Activated CD4-positive, alpha-beta memory T cell treated with anti-CD3 and anti-CD28 coated beads for 36 hours (primary cell): ENCODE results near the gene ZNF513. TPM values are rescaled to one million over a fixed set of nuclear protein-coding genes. Genes with fewer than 3 reads are reported as not detected.

Experiments
- CTCF ChIA-PET: fragments of 350-600 bp; sonication (Branson Sonifier 250); formaldehyde crosslinking; loops from one replicate; lab custom pipeline; 2021; ENCODE audit warnings: antibody characterized with exemption, inconsistent platforms; lab: Charles Lee
- POLR2A ChIA-PET: fragments of 350-600 bp; sonication (Branson Sonifier 250); formaldehyde crosslinking; loops from one replicate; lab custom pipeline; 2021; ENCODE audit warnings: antibody characterized with exemption; lab: Charles Lee
- DNase-seq: peaks from one replicate; pipeline ENCODE4 v3.0.0-alpha.2; 2020
- H3K27ac Mint-ChIP-seq: one replicate; pipeline ENCODE4 v1.8.0; 2021; ENCODE audit warnings: mixed read lengths
- H3K27me3 Mint-ChIP-seq: one replicate; pipeline ENCODE4 v1.8.0; 2021; ENCODE audit warnings: mixed read lengths
- H3K36me3 Mint-ChIP-seq: one replicate; pipeline ENCODE4 v1.8.0; 2021; ENCODE audit warnings: mixed read lengths
- H3K4me1 Mint-ChIP-seq: one replicate; pipeline ENCODE4 v1.8.0; 2021; ENCODE audit warnings: low read depth, mixed read lengths
- H3K4me3 Mint-ChIP-seq: one replicate; pipeline ENCODE4 v1.8.0; 2021; ENCODE audit warnings: mild to moderate bottlenecking, mixed read lengths
- H3K9me3 Mint-ChIP-seq: one replicate; pipeline ENCODE4 v1.8.0; 2021; ENCODE audit warnings: mixed read lengths
- intact Hi-C: fragments of 100-400 bp; cut with micrococcal nuclease; formaldehyde crosslinking; loops from one replicate; pipeline ENCODE4 v1.15.1; 2023
- total RNA-seq, 2 experiments: library from RNA; stranded (reverse); gene quantifications; one replicate each; pipeline ENCODE4 v1.2.3, GENCODE V29; 2021

Gene ZNF513
- total RNA-seq, 2 experiments from 2014 or later: 8.6 to 9.7 TPM

GRCh38 chr2:27351802-27352598, 28.5 kb downstream of the ZNF513 start:
- ChIA-PET POLR2A (interaction anchor here (1.2 to 1.5 kb wide), 2 partner anchors 17 to 19 kb away, joined by 4 to 5 read pairs; partner anchors contain the start of gene SNX17), CTCF (interaction anchor here (0.7 to 1.5 kb wide), 5 partner anchors 17 to 331 kb away, joined by 3 to 8 read pairs (median 3); no protein-coding TSS in a partner anchor)
- Mint-ChIP-seq H3K27ac (peak overlapping the region; percentile 4), H3K9me3 (no peaks in the 10 kb centered on the region), H3K4me3 (no peak overlapping the region), H3K4me1 (peaks cover 50% of the 10 kb centered on the region), H3K36me3 (peaks cover 8% of the 10 kb centered on the region), H3K27me3 (no peaks in the 10 kb centered on the region)
- no peak for DNase-seq
- intact Hi-C loops: no loop called here

GRCh38 chr2:27350106-27350693, 30.3 kb downstream of the ZNF513 start:
- H3K36me3 Mint-ChIP-seq: peaks cover 2% of the 10 kb centered on the region
- DNase-seq: no peak

GRCh38 chr2:27347641-27348040, 32.9 kb downstream of the ZNF513 start:
- DNase-seq: no peak
- CTCF ChIA-PET: no interaction called here
- Mint-ChIP-seq H3K9me3 (no peaks in the 10 kb centered on the region), H3K4me1 (peaks cover 26% of the 10 kb centered on the region), H3K27me3 (no peaks in the 10 kb centered on the region), H3K4me3 (no peak overlapping the region), H3K36me3 (peaks cover 7% of the 10 kb centered on the region), H3K27ac (no peak overlapping the region)
- POLR2A ChIA-PET: interaction anchor here (1.4 kb wide), 1 partner anchor 9 kb away, joined by 3 read pairs; no protein-coding TSS in a partner anchor
- intact Hi-C loops: no loop called here

More at GRCh38 chr2:27350106-27350693, 30.3 kb downstream of the ZNF513 start:
- H3K4me3 Mint-ChIP-seq: no peak overlapping the region
- ChIA-PET POLR2A (interaction anchor here (0.9 to 1.1 kb wide), 2 partner anchors 19 to 58 kb away, joined by 3 read pairs; partner anchors contain the start of gene EIF2B4), CTCF (interaction anchor here (0.8 to 1.6 kb wide), 4 partner anchors 17 to 504 kb away, joined by 3 to 5 read pairs (median 4); no protein-coding TSS in a partner anchor)
- H3K27me3 Mint-ChIP-seq: no peaks in the 10 kb centered on the region
- peaks cover 42% of the 10 kb centered on the region for H3K4me1 Mint-ChIP-seq
- no peak overlapping the region for H3K27ac Mint-ChIP-seq
- intact Hi-C loops: no loop called here
- no peaks in the 10 kb centered on the region for H3K9me3 Mint-ChIP-seq

GRCh38 chr2:27336173-27336572, 44.4 kb downstream of the ZNF513 start:
- CTCF ChIA-PET: interaction anchor here (2.3 kb wide), 1 partner anchor 33 kb away, joined by 8 read pairs; no protein-coding TSS in a partner anchor
- no peak for DNase-seq
- Mint-ChIP-seq H3K27ac (no peak overlapping the region), H3K4me1 (no peaks in the 10 kb centered on the region), H3K27me3 (no peaks in the 10 kb centered on the region), H3K4me3 (no peak overlapping the region), H3K36me3 (peaks cover 17% of the 10 kb centered on the region), H3K9me3 (no peaks in the 10 kb centered on the region)
- POLR2A ChIA-PET: no interaction called here
- intact Hi-C loops: no loop called here

- no peak overlapping the region for H3K4me3 Mint-ChIP-seq
- ChIA-PET CTCF (no interaction called here), POLR2A (no interaction called here)
- H3K36me3 Mint-ChIP-seq: peaks cover 13% of the 10 kb centered on the region
- intact Hi-C loops: no loop called here
- no peak overlapping the region for H3K27ac Mint-ChIP-seq
- no peak for DNase-seq
- no peaks in the 10 kb centered on the region for H3K4me1 Mint-ChIP-seq
- H3K9me3 Mint-ChIP-seq: no peaks in the 10 kb centered on the region
- no peaks in the 10 kb centered on the region for H3K27me3 Mint-ChIP-seq
These were observed 45.2 kb downstream of the ZNF513 start for GRCh38 chr2:27335311-27335710.

Other genes with a start within 250 kb of the ZNF513 start
- gene PREB, start 246.1 kb downstream of the ZNF513 start, total RNA-seq: 10 to 100 TPM; 64.7 to 65.4 TPM
- not detected for gene PRR30, start 241.3 kb downstream of the ZNF513 start, total RNA-seq
- gene TCF23, start 231.7 kb downstream of the ZNF513 start, total RNA-seq: not detected
- 10 to 100 TPM; 84.0 to 92.7 TPM for gene ATRAID, start 168.7 kb downstream of the ZNF513 start, total RNA-seq
- 10 to 100 TPM; 29.2 to 30.2 TPM for gene SLC5A6, start 168.5 kb downstream of the ZNF513 start, total RNA-seq
- 100 to 1,000 TPM in 1 of 2 experiments, 10 to 100 TPM in 1; 99.7 to 102 TPM for gene CAD, start 163.4 kb downstream of the ZNF513 start, total RNA-seq
- gene SLC30A3, start 117.7 kb downstream of the ZNF513 start, total RNA-seq: under 1 TPM; 0.86 to 0.90 TPM
- gene DNAJC5G, start 105.3 kb downstream of the ZNF513 start, total RNA-seq: under 1 TPM in 1 of 2 experiments, not detected in 1; 0.19 TPM
- gene TRIM54, start 98.3 kb downstream of the ZNF513 start, total RNA-seq: not detected
- gene UCN, start 72.3 kb downstream of the ZNF513 start, total RNA-seq: 1 to 10 TPM; 1.8 to 1.9 TPM
- gene MPV17, start 57.6 kb downstream of the ZNF513 start, total RNA-seq: 10 to 100 TPM; 85.5 to 86.0 TPM
- gene GTF3C2, start 24.0 kb downstream of the ZNF513 start, total RNA-seq: 10 to 100 TPM; 55.2 to 64.5 TPM
- 10 to 100 TPM; 34.6 to 36.5 TPM for gene EIF2B4, start 10.4 kb downstream of the ZNF513 start, total RNA-seq
- 10 to 100 TPM; 91.2 to 93.2 TPM for gene SNX17, start 10.1 kb downstream of the ZNF513 start, total RNA-seq
- 100 to 1,000 TPM; 127 to 132 TPM for gene PPM1G, start 28.9 kb upstream of the ZNF513 start, total RNA-seq
- gene NRBP1, start 47.9 kb upstream of the ZNF513 start, total RNA-seq: 10 to 100 TPM; 80.8 to 82.7 TPM
- gene KRTCAP3, start 61.6 kb upstream of the ZNF513 start, total RNA-seq: 1 to 10 TPM; 5.4 to 6.4 TPM
- gene IFT172, start 109.0 kb upstream of the ZNF513 start, total RNA-seq: 1 to 10 TPM; 7.7 to 8.2 TPM
- under 1 TPM; 0.22 to 0.38 TPM for gene FNDC4, start 114.5 kb upstream of the ZNF513 start, total RNA-seq
- gene GCKR, start 116.1 kb upstream of the ZNF513 start, total RNA-seq: not detected
- 10 to 100 TPM; 27.4 to 30.0 TPM for gene ZNF512, start 202.3 kb upstream of the ZNF513 start, total RNA-seq
- gene CCDC121, start 248.3 kb upstream of the ZNF513 start, total RNA-seq: under 1 TPM; 0.34 to 0.36 TPM
- 10 to 100 TPM; 54.4 to 56.8 TPM for gene GPN1, start 248.3 kb upstream of the ZNF513 start, total RNA-seq